HG03196 (cell line): ENCODE data around the gene PRTN3.
"Not testable (repeated sequence)": the region's sequence is repeated elsewhere in the genome, so short reads cannot be mapped to it uniquely, and the experiment has no call there.

Experiments used
- ATAC-seq: cut with Tn5 transposase; IDR thresholded peaks from one replicate; pipeline ENCODE4 v1.9.1; 2021; ENCODE audit not compliant: unreplicated experiment

PRTN3 gene

DNA sequence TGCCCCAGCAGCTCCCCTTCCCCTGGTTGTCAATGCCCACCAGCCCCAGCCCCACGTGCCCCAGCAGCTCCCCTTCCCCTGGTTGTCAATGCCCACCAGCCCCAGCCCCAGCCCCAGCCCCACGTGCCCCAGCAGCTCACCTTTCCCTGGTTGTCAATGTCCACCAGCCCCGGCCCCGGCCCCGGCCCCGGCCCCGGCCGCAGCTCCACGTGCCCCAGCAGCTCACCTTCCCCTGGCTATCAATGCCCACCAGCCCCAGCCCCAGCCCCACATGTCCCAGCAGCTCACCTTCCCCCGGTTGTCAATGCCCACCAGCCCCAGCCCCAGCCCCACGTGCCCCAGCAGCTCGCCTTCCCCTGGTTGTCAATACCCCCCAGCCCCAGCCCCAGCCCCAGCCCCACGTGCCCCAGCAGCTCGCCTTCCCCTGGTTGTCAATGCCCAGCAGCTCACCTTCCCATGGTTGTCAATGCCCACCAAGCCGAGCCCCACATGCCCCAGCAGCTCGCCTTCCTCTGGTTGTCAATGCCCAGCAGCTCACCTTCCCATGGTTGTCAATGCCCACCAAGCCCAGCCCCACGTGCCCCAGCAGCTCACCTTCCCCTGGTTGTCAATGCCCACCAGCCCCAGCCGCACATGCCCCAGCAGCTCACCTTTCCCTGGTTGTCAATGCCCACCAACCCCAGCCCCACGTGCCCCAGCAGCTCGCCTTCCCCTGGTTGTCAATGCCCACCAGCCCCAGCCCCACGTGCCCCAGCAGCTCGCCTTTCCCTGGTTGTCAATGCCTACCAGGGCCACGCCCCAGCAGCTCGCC lies 38.2 kb downstream of the PRTN3 start:
- ATAC-seq: not testable (repeated sequence)

DNA sequence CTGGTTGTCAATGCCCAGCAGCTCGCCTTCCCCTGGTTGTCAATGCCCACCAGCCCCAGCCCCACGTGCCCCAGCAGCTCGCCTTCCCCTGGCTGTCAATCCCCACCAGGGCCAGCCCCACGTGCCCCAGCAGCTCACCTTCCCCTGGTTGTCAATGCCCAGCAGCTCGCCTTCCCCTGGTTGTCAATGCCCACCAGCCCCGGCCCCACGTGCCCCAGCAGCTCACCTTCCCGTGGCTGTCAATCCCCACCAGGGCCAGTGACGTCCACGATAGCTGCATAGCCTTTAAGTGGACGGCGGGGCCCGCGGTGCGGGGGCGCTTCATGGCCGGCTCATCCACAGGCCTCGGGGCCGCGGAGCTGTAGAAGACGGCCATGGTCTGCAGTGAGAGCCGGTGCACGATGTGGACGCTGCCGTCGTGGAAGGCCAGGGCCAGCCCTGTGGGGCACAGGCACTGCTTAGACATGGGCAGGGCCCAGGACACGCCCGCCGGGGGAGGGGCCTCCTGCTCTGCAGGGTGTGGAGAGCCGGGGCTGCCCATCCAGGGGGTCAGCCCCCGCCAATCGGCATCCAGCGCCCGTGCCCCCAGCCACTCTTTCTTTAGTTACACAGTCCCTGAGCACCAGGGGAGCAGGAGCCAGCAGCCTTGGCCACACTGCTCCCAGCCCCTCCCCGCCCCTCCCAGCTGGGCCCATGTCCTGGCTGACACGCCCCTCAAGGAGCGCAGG lies 39.1 kb downstream of the PRTN3 start:
- no peak for ATAC-seq

DNA sequence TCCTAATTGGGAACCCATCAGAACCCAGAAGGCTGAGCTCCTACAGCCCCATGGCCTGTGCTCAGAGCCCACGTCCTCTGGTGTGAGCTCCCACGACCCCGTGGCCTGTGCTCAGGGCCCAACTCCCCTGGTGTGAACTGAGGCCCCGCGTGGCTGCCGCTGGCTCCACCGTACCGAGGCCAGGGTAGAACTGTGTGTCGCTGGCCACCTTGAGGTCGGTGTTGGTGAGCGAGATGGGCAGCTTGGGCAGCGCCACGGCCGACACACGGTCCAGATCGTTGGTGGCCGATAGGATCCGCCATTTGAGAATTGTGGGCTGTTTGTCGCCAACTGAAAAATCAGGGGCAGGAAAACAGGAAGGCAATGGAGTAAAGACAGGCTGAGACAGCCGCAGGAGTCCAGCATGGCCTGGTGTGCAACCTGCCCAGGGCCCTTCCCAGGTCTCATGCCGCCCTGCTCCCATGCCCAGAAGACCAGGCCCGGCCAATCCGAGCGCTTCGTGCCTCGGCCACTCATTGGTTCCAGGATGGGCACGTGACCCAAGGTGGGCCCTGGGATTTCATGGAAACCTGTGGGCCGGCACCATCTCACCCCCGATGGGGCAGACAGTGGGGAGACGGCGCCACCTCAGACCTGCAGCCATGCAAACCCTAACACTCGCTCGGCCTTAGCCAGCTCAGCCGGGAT lies 40.7 kb downstream of the PRTN3 start:
- no peak for ATAC-seq

DNA sequence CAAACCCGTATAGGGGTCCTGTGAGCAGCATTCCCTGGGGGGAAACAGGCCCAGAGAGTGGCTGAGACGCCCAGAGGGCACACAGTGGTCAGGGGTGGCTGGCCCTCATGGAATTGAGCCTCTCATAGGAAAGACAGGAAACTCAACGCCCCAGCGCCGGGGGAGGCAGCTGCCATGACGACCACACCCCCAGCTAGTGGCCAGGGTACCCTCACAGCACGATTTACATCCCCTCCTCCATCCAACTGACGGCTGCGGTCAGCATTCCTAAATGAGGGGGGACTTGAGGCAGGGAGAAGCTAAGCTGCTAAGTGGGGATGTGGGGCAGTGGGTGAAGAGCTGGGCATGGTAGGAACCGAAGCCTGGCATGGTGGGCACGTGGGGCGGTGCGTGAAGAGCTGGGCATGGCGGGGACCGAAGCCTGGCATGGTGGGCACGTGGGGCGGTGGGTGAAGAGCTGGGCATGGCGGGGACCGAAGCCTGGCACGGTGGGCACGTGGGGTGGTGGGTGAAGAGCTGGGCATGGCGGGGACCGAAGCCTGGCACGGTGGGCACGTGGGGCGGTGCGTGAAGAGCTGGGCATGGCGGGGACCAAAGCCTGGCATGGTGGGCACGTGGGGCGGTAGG lies 42.2 kb downstream of the PRTN3 start:
- ATAC-seq: no peak

DNA sequence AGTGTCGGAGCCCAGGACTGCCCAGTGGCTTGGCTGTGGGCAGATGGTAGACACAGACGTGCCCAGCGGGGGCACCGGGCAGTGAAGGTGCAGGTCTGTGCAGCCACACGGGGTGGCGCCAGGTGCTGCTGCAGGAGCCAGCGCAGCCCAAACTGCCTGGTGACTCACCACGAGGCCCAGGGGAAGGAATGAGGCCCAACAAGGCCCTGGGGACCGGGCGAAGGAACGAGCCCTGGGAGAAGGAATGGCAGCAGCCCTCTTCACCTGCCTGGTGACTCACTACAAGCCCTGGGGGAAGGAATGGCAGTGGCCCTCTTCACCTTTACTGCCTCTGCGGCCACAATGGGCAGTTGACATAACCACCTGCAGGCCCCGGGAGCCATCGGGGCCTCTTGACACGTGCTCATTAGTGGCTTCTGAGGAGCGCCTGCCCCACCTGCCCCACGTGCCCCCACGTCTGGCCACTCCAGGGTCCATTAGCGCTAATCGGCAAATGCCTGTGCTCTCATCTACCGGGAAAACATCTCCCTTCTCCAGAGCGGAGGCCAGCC lies 42.9 kb downstream of the PRTN3 start:
- ATAC-seq: no peak

DNA sequence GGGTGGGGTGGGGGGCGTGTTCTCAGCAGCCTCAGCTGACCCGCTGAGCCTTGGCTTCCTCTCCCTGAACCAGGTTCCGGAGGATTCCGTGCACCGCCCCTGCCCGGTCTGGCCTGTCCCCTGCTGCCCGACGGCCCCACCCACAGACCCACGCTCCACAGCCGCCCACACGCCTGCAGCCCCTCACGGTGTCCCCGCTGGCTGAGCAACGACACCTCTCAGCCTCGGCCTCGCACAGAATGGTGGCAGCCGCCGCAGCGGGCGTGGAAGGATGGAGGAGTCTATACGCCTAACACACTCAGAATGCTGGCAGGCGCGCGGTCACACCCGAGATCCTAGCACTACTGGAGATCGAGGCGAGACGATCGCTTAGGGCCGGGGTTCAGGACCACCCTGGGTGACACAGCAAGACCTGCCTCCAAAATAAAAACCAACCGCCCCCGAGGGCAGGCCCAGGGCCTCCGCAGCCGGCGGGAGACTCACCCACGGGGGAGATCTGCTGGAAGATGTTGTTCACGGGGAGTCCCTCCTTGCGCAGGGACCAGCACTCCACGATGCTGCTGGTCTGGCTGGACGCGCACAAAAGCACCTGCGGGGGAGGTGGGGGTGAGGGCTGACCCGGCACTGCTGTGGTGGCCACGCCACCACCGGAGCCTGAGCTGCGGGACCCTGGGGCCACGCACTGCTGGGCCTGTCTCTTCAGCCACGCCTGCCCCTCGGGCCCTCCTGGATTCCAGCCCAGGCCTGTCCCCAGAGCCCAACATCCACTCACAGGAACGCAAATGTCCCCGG lies 43.8 kb downstream of the PRTN3 start:
- ATAC-seq: no peak

DNA sequence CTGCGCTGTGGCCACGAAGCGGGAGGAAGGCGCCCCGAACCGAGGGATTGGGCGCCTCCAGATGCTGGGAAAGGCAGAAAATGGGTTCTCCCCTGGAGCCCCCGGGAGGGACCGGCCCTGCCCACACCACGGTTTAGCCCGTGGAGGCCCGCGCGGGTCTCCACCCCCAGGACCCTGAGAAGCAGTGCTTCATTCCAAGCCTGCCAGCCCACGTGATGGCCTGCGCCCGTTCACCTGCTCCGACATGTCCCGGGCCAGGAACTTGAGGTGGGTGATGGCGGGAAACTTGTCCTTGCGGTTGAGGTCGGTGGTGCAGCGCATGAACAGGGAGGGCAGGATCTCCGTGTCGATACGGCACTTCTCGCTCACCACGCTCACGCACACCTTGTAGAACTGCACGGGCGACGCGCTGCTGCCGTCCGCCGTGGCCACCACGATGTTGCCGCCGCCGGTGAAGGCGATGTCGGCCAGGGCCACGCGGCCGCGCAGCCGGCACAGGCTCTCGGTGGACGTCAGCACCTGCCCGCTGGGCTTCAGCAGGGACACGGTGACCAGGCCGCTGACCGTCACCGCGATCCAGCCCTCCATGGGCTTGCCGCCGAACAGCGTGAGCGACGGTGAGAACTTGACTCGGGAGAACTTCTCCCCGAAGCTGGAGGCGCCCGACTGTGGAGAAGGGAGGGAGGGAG lies 44.9 kb downstream of the PRTN3 start:
- ATAC-seq: no peak

DNA sequence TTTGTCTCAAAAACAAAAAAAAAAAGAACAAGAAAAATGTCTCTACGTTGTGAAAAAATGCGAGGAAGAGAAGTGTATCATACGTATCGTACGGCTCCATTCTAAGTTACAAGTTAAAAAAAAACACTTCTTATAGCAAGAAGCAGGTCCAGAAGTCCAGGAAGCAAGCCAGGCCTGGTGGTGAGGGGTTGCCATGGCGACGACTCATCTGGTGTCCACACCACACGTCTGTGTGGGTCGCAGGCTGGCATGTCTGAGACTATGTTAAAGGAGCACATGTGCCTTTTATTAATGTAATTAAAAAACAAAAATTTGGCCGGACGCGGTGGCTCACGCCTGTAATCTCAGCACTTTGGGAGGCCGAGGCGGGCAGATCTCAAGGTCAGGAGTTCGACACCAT lies 46.3 kb downstream of the PRTN3 start:
- ATAC-seq: no peak

DNA sequence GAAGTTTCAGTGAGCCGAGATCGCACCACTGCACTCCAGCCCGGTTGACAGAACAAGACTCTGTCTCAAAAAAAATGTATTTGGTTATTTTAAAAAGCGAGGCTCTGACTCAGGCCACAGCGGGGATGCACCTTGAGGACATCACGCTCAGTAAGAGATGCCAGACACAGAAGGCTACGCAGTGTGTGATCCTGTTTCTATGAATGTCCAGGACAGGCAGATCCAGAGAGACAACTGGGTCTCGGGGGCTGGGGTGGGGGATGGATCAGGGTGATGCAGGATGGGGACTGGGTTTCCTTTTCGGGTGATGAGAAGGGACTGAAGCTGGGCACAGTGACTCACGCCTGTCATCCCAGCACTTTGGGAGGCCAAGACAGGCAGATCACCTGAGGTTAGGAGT lies 46.8 kb downstream of the PRTN3 start:
- no peak for ATAC-seq

DNA sequence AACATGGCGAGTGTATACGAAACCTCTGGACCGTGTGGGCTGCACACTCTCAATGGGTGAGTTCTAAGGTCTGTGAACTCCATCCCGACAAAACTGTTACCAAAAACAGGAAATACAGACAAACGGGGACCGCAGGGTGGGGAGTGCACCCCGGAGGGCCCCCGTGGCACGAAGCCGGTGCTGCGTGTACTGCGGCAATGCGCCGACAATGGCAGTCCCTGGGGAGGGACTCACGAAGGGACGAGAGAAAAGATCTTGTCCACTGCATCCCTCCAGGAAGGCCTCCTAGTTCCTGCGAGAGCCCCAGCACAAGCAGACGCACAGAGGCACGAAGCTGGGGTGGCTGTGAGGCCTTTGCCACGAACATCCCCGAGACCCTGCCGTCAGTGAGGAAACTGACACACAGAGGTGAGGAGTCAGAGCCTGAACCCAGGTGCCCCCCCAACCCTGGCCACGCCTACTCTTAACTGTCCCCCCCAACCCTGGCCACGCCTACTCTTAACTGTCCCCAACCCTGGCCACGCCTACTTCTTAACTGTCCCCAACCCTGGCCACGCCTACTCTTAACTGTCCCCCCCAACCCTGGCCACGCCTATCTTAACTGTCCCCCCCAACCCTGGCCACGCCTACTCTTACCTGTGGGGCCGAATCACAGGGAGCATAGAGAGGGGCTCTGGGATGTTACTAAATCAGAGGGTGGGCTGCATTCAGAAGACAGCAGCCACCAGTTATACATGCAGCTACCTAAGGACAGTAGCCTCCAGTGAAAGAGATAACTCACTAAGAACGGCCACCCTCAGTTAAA lies 48.0 kb downstream of the PRTN3 start:
- no peak for ATAC-seq

DNA sequence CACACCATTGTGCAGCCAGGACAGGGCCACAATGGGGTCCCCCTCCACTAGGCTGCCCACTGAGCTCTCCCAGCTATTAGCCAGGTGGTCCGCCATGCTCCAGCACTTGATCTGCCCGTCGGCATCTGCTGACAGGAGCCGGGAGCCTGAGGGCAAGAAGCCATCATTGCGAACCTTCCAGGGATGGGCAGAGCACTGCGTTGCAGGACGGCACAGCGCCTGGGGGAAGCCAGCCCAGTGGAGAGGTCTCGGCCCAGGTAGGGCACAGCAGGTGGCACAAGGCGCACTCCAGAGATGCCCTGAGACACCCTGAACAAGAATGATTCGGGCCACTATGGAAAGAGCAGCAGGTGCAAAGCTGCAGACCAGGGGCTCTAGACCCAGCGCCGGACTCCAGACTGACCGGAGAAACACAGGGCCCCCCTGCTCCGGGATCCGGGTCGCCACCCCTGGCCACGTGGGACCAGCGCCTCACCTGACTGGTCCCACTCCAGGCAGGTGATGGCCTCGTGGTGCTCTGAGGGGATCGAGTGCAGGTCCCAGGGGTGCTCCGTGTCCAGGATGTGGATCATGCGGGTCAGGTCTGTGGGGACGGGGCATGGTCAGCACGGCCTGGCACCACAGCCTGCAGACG lies 49.0 kb downstream of the PRTN3 start:
- no peak for ATAC-seq

DNA sequence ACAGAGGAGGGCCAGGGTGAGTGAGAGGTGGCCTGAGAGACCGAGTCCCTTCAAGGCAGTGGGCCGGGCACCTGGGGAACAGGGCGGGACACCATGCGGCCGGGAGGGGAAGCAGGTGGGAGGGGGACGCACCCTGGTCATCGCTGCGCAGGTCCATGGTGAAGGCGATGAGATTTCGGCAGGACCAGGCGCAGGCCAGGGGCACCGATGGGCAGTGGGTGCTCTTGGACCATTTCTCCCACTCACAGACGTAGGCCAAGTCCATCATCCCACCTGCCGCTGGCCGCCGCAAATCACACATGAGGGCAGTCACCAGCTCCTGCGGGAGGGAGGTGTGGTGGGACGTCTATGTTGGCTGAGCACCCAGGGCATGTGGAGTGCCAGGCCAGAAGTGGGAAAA lies 50.0 kb downstream of the PRTN3 start:
- ATAC-seq: no peak

DNA sequence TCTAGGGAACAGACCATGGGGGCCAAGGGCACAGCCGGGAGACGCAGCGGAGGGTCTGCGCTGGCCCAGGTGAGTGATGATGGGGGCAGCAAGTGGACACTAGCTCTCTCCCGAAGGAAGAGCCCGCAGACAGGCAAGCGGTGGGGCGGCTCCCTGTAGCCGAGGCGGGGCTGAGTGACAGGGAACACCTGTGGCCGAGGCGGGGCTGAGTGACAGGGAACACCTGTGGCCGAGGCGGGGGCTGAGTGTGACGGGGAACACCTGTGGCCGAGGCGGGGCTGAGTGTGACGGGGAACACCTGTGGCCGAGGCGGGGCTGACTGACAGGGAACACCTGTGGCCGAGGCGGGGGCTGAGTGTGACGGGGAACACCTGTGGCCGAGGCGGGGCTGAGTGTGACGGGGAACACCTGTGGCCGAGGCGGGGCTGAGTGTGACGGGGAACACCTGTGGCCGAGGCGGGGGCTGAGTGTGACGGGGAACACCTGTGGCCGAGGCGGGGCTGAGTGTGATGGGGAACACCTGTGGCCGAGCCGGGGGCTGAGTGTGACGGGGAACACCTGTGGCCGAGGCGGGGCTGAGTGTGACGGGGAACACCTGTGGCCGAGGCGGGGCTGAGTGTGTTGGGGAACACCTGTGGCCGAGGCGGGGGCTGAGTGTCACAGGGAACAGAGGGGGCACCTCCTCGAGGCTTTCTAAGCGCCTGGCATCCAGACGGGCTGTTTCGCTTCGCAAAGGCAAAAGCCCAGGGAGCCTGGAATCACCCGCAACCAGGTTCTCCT lies 50.8 kb downstream of the PRTN3 start:
- ATAC-seq: not testable (repeated sequence)

DNA sequence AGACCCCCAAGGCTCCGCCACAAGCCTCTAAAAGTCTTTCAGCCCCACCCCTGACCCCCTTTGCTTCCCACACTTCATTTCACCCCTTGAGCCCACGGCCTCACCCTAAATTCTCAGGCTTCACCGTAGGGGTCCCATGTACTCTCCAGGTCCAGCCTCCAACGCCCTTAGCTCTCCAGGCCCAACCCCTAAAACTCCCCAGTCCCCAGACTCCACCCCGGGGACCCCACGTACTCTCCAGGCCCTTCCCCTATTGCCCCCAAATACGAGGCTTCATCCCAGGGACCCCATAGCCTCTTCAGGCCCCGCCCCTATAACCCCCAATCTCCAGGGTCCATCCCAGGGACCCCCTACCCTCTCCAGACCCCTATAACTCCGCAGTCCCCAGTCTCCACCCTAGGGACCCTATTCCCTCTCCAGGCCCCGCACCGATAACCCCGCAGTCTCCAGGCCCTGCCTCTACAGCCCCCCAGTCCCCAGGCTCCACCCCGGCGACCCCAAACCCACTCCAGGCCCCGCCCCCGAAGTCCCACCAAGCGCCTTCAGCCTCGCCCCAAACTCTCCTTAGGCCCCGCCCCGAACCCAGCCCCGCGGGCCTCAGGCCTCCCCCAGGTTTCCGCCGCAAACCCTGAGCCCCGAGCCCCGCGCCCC lies 51.6 kb downstream of the PRTN3 start:
- no peak for ATAC-seq

DNA sequence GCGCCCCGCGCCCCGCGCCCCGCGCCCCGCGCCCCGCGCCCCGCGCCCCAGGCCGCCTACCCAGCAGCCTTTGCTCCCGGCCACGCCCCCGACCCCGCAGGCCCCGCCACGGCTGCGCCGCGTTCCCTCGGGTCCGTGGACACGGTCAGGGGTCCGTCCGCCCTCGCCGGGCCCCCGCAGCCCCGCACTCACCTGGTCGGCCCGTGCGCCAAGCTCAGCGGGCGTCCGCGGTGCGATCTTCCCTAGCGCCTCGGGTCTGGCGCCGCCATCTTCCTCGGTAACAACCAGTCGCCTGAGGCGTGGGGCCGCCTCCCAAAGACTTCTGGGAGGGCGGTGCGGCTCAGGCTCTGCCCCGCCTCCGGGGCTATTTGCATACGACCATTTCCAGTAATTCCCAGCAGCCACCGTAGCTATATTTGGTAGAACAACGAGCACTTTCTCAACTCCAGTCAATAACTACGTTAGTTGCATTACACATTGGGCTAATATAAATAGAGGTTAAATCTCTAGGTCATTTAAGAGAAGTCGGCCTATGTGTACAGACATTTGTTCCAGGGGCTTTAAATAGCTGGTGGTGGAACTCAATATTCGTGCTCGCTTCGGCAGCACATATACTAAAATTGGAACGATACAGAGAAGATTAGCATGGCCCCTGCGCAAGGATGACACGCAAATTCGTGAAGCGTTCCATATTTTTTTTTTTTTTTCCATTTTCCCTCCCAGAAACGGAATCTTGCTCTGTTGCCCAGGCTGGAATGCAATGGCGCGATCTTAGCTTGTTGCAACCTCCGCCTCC lies 52.3 kb downstream of the PRTN3 start, which contains the start of the genes MED16 and RNU6-9:
Gene MED16 (minus strand): TSS at position 294 of the 796 bp plus-strand sequence. CDS start 2,056 bp downstream, outside the sequence.
Gene RNU6-9 (plus strand): TSS at position 591 of the 796 bp plus-strand sequence.
- ATAC-seq: peak; percentile 71

DNA sequence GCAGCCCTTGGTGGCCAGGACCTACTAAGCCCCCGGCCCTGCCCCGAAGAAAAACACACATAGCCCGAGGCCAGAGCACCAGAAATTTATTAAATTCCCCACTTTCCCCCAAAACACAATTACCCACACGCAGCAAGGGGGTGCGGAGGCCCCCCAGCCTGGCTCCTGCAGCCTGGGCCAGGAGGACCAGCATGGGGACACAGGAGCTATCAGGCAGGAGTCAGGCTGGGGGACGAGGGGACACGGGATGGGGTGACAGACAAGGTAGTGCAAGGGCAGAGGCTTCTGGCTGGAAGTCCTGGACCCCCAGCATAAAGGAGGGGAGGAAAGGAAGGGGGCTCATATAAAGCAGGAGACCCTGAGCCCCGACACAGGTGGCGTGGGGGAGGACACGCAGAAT lies 55.6 kb downstream of the PRTN3 start:
- ATAC-seq: no peak
